H9 (cell line): ENCODE results near the gene C1orf185. TPM values are rescaled to one million over a fixed set of nuclear protein-coding genes. Genes with fewer than 3 reads are reported as not detected.

Experiments
- DNase-seq: peaks from one replicate; pipeline ENCODE4 v3.0.0-alpha.2; 2017
- H2AFZ ChIP-seq: one replicate; pipeline ENCODE4 v1.6.1; 2013; ENCODE audit warnings: mild to moderate bottlenecking, low read length, control low read depth, moderate library complexity
- H2AK5ac ChIP-seq: 2 replicates; pipeline ENCODE4 v1.6.1; 2013; ENCODE audit warnings: low read length, control low read depth, mixed read lengths; ENCODE audit not compliant: insufficient read length
- H2BK120ac ChIP-seq: one replicate; pipeline ENCODE4 v1.6.1; 2013; ENCODE audit warnings: low read depth, mild to moderate bottlenecking, low read length, control low read depth, inconsistent platforms; ENCODE audit not compliant: poor library complexity, severe bottlenecking
- H2BK12ac ChIP-seq: 2 replicates; pipeline ENCODE4 v1.6.1; 2013; ENCODE audit warnings: low read length, control low read depth, mixed read lengths, low read depth; ENCODE audit not compliant: insufficient read length
- H2BK15ac ChIP-seq: 2 replicates; pipeline ENCODE4 v1.6.1; 2013; ENCODE audit warnings: low read depth, low read length, control low read depth
- H2BK20ac ChIP-seq: one replicate; pipeline ENCODE4 v1.6.1; 2013; ENCODE audit warnings: low read depth, mild to moderate bottlenecking, low read length, control low read depth, inconsistent platforms; ENCODE audit not compliant: poor library complexity, severe bottlenecking
- H2BK5ac ChIP-seq: 2 replicates; pipeline ENCODE4 v1.6.1; 2013; ENCODE audit warnings: low read length, control low read depth, mixed read lengths; ENCODE audit not compliant: insufficient read length
- H3K14ac ChIP-seq: 2 replicates; pipeline ENCODE4 v1.6.1; 2013; ENCODE audit warnings: low read length, control low read depth; ENCODE audit not compliant: insufficient read depth
- H3K18ac ChIP-seq: 2 replicates; pipeline ENCODE4 v1.6.1; 2013; ENCODE audit warnings: low read depth, mild to moderate bottlenecking, mixed read lengths, low read length, control low read depth; ENCODE audit not compliant: insufficient read length
- H3K23ac ChIP-seq: 2 replicates; pipeline ENCODE4 v1.6.1; 2013; ENCODE audit warnings: low read length, control low read depth, mixed read lengths, low read depth; ENCODE audit not compliant: insufficient read length
- H3K23me2 ChIP-seq: 2 replicates; pipeline ENCODE4 v1.6.1; 2013; ENCODE audit warnings: low read depth, mild to moderate bottlenecking, mixed read lengths, low read length, control low read depth; ENCODE audit not compliant: insufficient read length, poor library complexity, severe bottlenecking
- H3K27ac ChIP-seq: 2 replicates; pipeline ENCODE4 v1.5.1; 2013; ENCODE audit warnings: low read length, control low read depth, mixed read lengths, low read depth; ENCODE audit not compliant: insufficient read length
- H3K27me3 ChIP-seq: 2 replicates; pipeline ENCODE4 v1.6.1; 2013; ENCODE audit warnings: low read length, control low read depth, inconsistent platforms; ENCODE audit not compliant: insufficient read depth
- H3K4ac ChIP-seq: 2 replicates; pipeline ENCODE4 v1.6.1; 2013; ENCODE audit warnings: low read depth, mild to moderate bottlenecking, control low read depth, inconsistent platforms, low read length, moderate library complexity
- H3K4me1 ChIP-seq: 2 replicates; pipeline ENCODE4 v1.6.1; 2013; ENCODE audit warnings: low read length, control low read depth, inconsistent platforms; ENCODE audit not compliant: insufficient read depth
- H3K4me2 ChIP-seq: 2 replicates; pipeline ENCODE4 v1.6.1; 2013; ENCODE audit warnings: low read length, control low read depth, mixed read lengths; ENCODE audit not compliant: insufficient read length, insufficient read depth
- H3K56ac ChIP-seq: 2 replicates; pipeline ENCODE4 v1.6.1; 2013; ENCODE audit warnings: low read depth, mild to moderate bottlenecking, mixed read lengths, low read length, control low read depth; ENCODE audit not compliant: insufficient read length
- H3K79me1 ChIP-seq: 2 replicates; pipeline ENCODE4 v1.6.1; 2013; ENCODE audit warnings: low read depth, mild to moderate bottlenecking, moderate library complexity, low read length, control low read depth, inconsistent platforms; ENCODE audit not compliant: insufficient read depth, poor library complexity, severe bottlenecking
- H3K79me2 ChIP-seq: 2 replicates; pipeline ENCODE4 v1.6.1; 2013; ENCODE audit warnings: low read length, control low read depth, inconsistent platforms; ENCODE audit not compliant: insufficient read depth
- H3K9ac ChIP-seq: 2 replicates; pipeline ENCODE4 v1.6.1; 2013; ENCODE audit warnings: low read length, control low read depth, mixed read lengths; ENCODE audit not compliant: insufficient read length; ENCODE audit errors: extremely low read depth
- H3K9me3 ChIP-seq: one replicate; pipeline ENCODE4 v1.6.1; 2013; ENCODE audit warnings: low read depth, low read length, inconsistent platforms; ENCODE audit not compliant: control insufficient read depth
- H3T11ph ChIP-seq: one replicate; pipeline ENCODE4 v1.6.1; 2013; ENCODE audit warnings: mild to moderate bottlenecking, low read length, control low read depth, inconsistent platforms
- H4K20me1 ChIP-seq: one replicate; pipeline ENCODE4 v1.6.1; 2013; ENCODE audit not compliant: control insufficient read depth, insufficient read length, insufficient read depth
- H4K5ac ChIP-seq: 2 replicates; pipeline ENCODE4 v1.6.1; 2013; ENCODE audit warnings: low read depth, mild to moderate bottlenecking, mixed read lengths, low read length, control low read depth; ENCODE audit not compliant: insufficient read length
- H4K8ac ChIP-seq: replicated peaks from 2 replicates; pipeline ENCODE4 v1.6.1; 2013; ENCODE audit warnings: low read length, control low read depth, mixed read lengths, low read depth; ENCODE audit not compliant: insufficient read length
- H4K91ac ChIP-seq: 2 replicates; pipeline ENCODE4 v1.6.1; 2013; ENCODE audit warnings: low read depth, mild to moderate bottlenecking, moderate library complexity, mixed read lengths, low read length, control low read depth; ENCODE audit not compliant: insufficient read length
- H3K27ac Mint-ChIP-seq, 3 experiments: 2 replicates in 2 of 3; 3 replicates in 1 of 3; pipeline ENCODE4 v1.8.0; 2020 to 2021; ENCODE audit warnings: mixed read lengths in 3 of 3, mild to moderate bottlenecking in 1 of 3, moderate library complexity in 1 of 3
- H3K27me3 Mint-ChIP-seq: 2 replicates; pipeline ENCODE4 v1.8.0; 2021; ENCODE audit warnings: low read depth, mild to moderate bottlenecking, moderate library complexity, mixed read lengths
- H3K36me3 Mint-ChIP-seq, 3 experiments: 2 replicates in 2 of 3; 3 replicates in 1 of 3; pipeline ENCODE4 v1.8.0; 2020 to 2021; ENCODE audit warnings: low read depth in 3 of 3, mixed read lengths in 3 of 3; ENCODE audit not compliant: insufficient read depth in 1 of 3
- H3K4me1 Mint-ChIP-seq, 2 experiments: 2 replicates each; pipeline ENCODE4 v1.8.0; 2020; ENCODE audit warnings: mixed read lengths in 2 of 2
- H3K4me3 Mint-ChIP-seq, 2 experiments: 2 replicates in 1 of 2; 3 replicates in 1 of 2; pipeline ENCODE4 v1.8.0; 2020 to 2021; ENCODE audit warnings: mild to moderate bottlenecking in 2 of 2, mixed read lengths in 2 of 2, moderate library complexity in 1 of 2
- H3K9me3 Mint-ChIP-seq, 2 experiments: 2 replicates in 1 of 2; 3 replicates in 1 of 2; pipeline ENCODE4 v1.8.0; 2020; ENCODE audit warnings: mild to moderate bottlenecking in 2 of 2, mixed read lengths in 2 of 2, moderate library complexity in 1 of 2
- WGBS: extraction: QIAGEN DNeasy Blood & Tissue Kit; methylation state at CpG from one replicate; pipeline ENCODE4 v1.1.7; 2013; ENCODE audit warnings: missing lambda C conversion rate, low lambda C conversion rate, mixed read lengths; ENCODE audit not compliant: insufficient read length; ENCODE audit errors: extremely low coverage; 5-methylcytosine and 5-hydroxymethylcytosine counted together
- total RNA-seq: library from RNA; stranded (reverse); gene quantifications from 2 replicates; pipeline ENCODE4 v1.2.1, GENCODE V29; 2021
- TF ChIP-seq, protein P1 (sequence below): fragments of 200-600 bp; sonication (generic); conservative IDR thresholded peaks from 3 replicates; pipeline ENCODE4 v1.8.0; 2021; ENCODE audit warnings: antibody characterized with exemption, mild to moderate bottlenecking

The C1orf185 gene
- total RNA-seq, 1 experiment from 2014 or later = not detected

DNA sequence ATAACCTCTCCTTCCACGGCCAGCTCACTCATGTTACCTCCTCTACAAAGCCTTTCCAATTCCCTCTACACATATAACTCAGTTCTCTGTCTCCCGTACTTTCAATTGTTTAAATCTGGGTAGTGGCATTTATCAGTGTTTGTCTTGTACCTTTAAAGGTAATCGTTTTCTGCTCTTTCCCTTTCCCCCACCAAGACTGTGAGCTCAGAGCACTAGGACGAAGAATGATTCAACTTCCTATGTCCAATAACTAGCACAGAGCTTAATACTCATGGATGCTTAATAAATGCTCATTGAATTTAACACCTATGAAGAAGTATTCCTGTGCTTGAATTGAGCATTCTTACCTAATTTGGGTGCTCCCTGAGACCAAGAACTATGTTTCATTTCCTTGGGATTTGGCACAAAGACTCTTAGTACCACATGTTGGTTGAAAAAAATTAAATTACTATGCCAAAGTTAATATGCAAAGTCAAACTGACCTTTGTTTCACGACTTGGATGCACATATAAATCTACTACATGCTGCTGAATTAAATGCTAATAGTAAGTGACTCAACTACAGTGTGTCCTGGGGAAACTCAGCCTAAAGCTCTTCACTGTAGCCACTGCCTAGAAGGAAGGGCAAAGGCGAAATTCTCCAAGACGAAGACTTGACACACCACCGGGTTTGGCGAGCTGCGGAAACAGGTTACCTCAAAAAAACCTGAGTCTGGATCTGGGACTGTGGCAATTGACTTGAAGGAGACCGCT, 30.6 kb upstream of the C1orf185 start:
- H2BK5ac ChIP-seq = no peak overlapping the region
- H3K27ac Mint-ChIP-seq = no peak overlapping the region
- DNase-seq = no peak
- no peaks in the 10 kb centered on the region for H3K79me1 ChIP-seq
- H3K4me3 Mint-ChIP-seq = no peak overlapping the region
- no peak overlapping the region for H4K5ac ChIP-seq
- H4K20me1 ChIP-seq = no peaks in the 10 kb centered on the region
- WGBS = no CpG with 5 or more reads among the region's 11 CpGs
- H3K27me3 ChIP-seq = no peaks in the 10 kb centered on the region; the same call in 1 of the 2 replicates
- H3K18ac ChIP-seq = no peak overlapping the region
- H3K9me3 Mint-ChIP-seq = peaks cover 0 to 3% of the 10 kb centered on the region in 2 experiments; a peak in 2 of 5 replicates
- H2AK5ac ChIP-seq = no peak overlapping the region
- H3K14ac ChIP-seq = no peak overlapping the region
- H3K79me2 ChIP-seq = no peaks in the 10 kb centered on the region
- H3K4me1 ChIP-seq = no peaks in the 10 kb centered on the region
- TF ChIP-seq, protein P1, sequence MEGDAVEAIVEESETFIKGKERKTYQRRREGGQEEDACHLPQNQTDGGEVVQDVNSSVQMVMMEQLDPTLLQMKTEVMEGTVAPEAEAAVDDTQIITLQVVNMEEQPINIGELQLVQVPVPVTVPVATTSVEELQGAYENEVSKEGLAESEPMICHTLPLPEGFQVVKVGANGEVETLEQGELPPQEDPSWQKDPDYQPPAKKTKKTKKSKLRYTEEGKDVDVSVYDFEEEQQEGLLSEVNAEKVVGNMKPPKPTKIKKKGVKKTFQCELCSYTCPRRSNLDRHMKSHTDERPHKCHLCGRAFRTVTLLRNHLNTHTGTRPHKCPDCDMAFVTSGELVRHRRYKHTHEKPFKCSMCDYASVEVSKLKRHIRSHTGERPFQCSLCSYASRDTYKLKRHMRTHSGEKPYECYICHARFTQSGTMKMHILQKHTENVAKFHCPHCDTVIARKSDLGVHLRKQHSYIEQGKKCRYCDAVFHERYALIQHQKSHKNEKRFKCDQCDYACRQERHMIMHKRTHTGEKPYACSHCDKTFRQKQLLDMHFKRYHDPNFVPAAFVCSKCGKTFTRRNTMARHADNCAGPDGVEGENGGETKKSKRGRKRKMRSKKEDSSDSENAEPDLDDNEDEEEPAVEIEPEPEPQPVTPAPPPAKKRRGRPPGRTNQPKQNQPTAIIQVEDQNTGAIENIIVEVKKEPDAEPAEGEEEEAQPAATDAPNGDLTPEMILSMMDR = no peak
- no peak overlapping the region for H2BK20ac ChIP-seq
- no peaks in the 10 kb centered on the region for H3K36me3 Mint-ChIP-seq
- H4K8ac ChIP-seq = no peak overlapping the region
- no peak overlapping the region for H3K56ac ChIP-seq
- H3K4ac ChIP-seq = no peak overlapping the region
- no peak overlapping the region for H4K91ac ChIP-seq
- no peak overlapping the region for H2BK120ac ChIP-seq
- H3K23ac ChIP-seq = no peak overlapping the region
- no peak overlapping the region for H3K27ac ChIP-seq
- no peak overlapping the region for H2BK12ac ChIP-seq
- H3K9ac ChIP-seq = no peak overlapping the region
- peaks cover 7 to 8% of the 10 kb centered on the region in 2 experiments for H3K4me1 Mint-ChIP-seq
- no peak overlapping the region for H3T11ph ChIP-seq
- H3K23me2 ChIP-seq = no peaks in the 10 kb centered on the region
- no peaks in the 10 kb centered on the region for H3K9me3 ChIP-seq
- H3K27me3 Mint-ChIP-seq = peaks cover 7% of the 10 kb centered on the region
- H3K4me2 ChIP-seq = no peak overlapping the region
- no peak overlapping the region for H2AFZ ChIP-seq
- no peak overlapping the region for H2BK15ac ChIP-seq
